Gastroesophageal sphincter (tissue), 3 donors: ENCODE results near the gene ZNF189.

Source experiments
- CTCF ChIP-seq, 4 experiments: fragments of 200-600 bp in 2 of 4; fragments of 450-650 bp in 2 of 4; sonication (generic) in 1 of 4; IDR thresholded peaks; one replicate each; pipeline ENCODE4 v1.5.1; 2017 to 2019; ENCODE audit warnings: antibody characterized with exemption in 4 of 4, mild to moderate bottlenecking in 2 of 4, moderate library complexity in 2 of 4
- EP300 ChIP-seq: sonication (generic); formaldehyde crosslinking; IDR thresholded peaks from one replicate; pipeline ENCODE4 v1.6.1; 2017; ENCODE audit warnings: antibody characterized with exemption, mild to moderate bottlenecking
- POLR2AphosphoS5 ChIP-seq: sonication (generic); formaldehyde crosslinking; IDR thresholded peaks from one replicate; pipeline ENCODE4 v1.6.1; 2017; ENCODE audit warnings: antibody characterized with exemption

GRCh38 chr9:101381118-101381517 is 17.5 kb upstream of the ZNF189 start:
- no peak for TF ChIP-seq EP300
- TF ChIP-seq CTCF (IDR thresholded peaks at IDR 0.05): no peak
- TF ChIP-seq POLR2AphosphoS5: no peak
